Measurements from ENCODE around the gene OSM.

DNA sequence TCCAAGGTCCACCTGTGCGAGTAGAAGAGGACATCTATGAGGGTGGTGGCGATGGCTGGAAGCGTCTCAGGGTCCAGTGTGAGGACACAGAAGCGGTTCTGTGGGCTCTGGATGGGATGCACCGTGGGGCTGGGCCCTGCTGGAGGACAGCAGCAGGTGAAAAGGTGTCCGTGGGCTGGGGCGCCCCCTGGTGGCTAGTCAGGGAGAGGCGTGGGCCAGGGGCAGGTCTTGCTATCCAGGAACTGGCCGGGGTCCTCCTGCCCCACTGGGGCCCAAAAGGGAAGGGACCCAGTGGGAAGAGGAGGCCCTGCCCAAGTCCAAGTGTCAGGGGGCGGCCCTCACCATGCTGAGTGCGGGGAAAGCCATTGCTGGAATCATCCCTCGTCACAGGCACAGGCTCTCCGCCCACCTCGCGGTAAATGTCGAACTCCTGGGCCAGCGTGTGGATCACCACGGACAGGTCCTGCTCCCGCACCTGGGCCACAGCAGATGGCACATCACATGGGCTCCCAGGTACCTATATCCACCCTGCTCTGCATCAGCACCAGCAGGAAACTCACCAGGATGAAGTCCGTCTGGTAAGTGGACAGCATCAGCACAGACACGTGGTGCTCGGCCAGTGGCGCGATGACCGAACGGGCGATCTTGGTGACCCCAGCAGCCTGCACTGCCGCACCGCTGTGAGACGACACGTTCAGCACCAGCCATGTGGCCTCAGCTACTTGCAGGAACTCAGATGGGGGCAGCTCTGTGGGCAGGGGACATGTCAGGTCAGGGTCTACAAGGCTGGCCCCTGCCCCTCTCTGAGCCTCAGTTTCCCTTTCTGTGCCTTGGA is 20.4 kb upstream of the OSM start:
- TF ChIP-seq, protein P1, sequence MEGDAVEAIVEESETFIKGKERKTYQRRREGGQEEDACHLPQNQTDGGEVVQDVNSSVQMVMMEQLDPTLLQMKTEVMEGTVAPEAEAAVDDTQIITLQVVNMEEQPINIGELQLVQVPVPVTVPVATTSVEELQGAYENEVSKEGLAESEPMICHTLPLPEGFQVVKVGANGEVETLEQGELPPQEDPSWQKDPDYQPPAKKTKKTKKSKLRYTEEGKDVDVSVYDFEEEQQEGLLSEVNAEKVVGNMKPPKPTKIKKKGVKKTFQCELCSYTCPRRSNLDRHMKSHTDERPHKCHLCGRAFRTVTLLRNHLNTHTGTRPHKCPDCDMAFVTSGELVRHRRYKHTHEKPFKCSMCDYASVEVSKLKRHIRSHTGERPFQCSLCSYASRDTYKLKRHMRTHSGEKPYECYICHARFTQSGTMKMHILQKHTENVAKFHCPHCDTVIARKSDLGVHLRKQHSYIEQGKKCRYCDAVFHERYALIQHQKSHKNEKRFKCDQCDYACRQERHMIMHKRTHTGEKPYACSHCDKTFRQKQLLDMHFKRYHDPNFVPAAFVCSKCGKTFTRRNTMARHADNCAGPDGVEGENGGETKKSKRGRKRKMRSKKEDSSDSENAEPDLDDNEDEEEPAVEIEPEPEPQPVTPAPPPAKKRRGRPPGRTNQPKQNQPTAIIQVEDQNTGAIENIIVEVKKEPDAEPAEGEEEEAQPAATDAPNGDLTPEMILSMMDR (IDR thresholded peaks at IDR 0.05), result peak; percentile 89 to 98 (median 93)
- no peak for TF ChIP-seq POLR2A (IDR thresholded peaks at IDR 0.05)
